Measurements from ENCODE around the gene KASH5.
A peak's percentile ranks its signal among the peaks of the same experiment; 100 is the strongest.

DNA sequence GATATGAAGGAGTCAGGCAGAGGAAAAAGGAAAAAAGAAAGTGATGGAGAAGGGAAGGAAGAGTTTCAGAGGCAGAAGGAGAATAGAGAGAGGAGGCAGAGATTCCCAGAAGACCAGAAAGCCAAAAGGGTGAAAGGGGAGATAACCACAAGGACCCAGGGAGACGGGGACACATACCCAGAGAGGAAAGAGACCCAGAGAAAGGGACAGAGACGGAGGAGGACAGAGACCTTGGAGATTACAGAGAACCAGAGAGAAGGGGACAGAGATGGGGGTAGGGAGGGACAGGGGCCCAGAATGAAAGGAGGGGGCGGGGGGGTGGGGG, 33.8 kb downstream of the KASH5 start:
- TF ChIP-seq, protein P1, sequence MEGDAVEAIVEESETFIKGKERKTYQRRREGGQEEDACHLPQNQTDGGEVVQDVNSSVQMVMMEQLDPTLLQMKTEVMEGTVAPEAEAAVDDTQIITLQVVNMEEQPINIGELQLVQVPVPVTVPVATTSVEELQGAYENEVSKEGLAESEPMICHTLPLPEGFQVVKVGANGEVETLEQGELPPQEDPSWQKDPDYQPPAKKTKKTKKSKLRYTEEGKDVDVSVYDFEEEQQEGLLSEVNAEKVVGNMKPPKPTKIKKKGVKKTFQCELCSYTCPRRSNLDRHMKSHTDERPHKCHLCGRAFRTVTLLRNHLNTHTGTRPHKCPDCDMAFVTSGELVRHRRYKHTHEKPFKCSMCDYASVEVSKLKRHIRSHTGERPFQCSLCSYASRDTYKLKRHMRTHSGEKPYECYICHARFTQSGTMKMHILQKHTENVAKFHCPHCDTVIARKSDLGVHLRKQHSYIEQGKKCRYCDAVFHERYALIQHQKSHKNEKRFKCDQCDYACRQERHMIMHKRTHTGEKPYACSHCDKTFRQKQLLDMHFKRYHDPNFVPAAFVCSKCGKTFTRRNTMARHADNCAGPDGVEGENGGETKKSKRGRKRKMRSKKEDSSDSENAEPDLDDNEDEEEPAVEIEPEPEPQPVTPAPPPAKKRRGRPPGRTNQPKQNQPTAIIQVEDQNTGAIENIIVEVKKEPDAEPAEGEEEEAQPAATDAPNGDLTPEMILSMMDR (conservative IDR thresholded peaks at IDR 0.05; ENCODE audit: low read depth, low read length): no peak
- TF ChIP-seq EZH2phosphoT487 (IDR thresholded peaks at IDR 0.05; ENCODE audit: borderline replicate concordance, low read length): 0 out of 2 replicates have a peak, but pooled peaks have one; percentile 2

Measured in PC-3 (cell line).